Fibroblast of the aortic adventitia (primary cell): ENCODE results near the gene BICRAL. TPM values are rescaled to one million over a fixed set of nuclear protein-coding genes. Genes with fewer than 3 reads are reported as not detected.

Experiments used
- DNase-seq: peaks from one replicate; pipeline ENCODE4 v3.0.0-alpha.2; 2010; ENCODE audit warnings: low read depth
- H3K4me3 ChIP-seq: 2 replicates; pipeline ENCODE4 v1.5.1; 2011; ENCODE audit warnings: low read depth, mild to moderate bottlenecking, control low read depth, low read length, moderate library complexity
- CTCF ChIP-seq: IDR thresholded peaks from 2 replicates; pipeline ENCODE4 v1.5.1; 2011; ENCODE audit warnings: mild to moderate bottlenecking, low read length, control low read depth, inconsistent platforms; ENCODE audit not compliant: insufficient read depth
- total RNA-seq: library from RNA; depleted of rRNA; stranded (reverse); fragments of >200 nt; gene quantifications from 2 replicates; pipeline ENCODE4 v1.2.3, GENCODE V29; 2012; ENCODE audit warnings: low replicate concordance

The BICRAL gene
- total RNA-seq, 1 donor: 15.8 TPM

GRCh38 chr6:42756722-42757121, 25.1 kb upstream of the BICRAL start:
- TF ChIP-seq CTCF: no peak
- no peak for DNase-seq

GRCh38 chr6:42758756-42759430, 23.0 kb upstream of the BICRAL start:
- TF ChIP-seq CTCF: no peak
- no peak overlapping the region for H3K4me3 ChIP-seq
- no peak for DNase-seq

More at GRCh38 chr6:42756722-42757121, 25.1 kb upstream of the BICRAL start:
- H3K4me3 ChIP-seq: no peak overlapping the region

- H3K4me3 ChIP-seq: no peak overlapping the region
- no peak for TF ChIP-seq CTCF
Observed at GRCh38 chr6:42761287-42762067, 20.4 kb upstream of the BICRAL start.

GRCh38 chr6:42762426-42762859, 19.4 kb upstream of the BICRAL start:
- TF ChIP-seq CTCF: no peak
- no peak overlapping the region for H3K4me3 ChIP-seq
- DNase-seq: no peak

More at GRCh38 chr6:42761287-42762067, 20.4 kb upstream of the BICRAL start:
- no peak for DNase-seq

GRCh38 chr6:42762950-42763349, 18.9 kb upstream of the BICRAL start:
- H3K4me3 ChIP-seq: no peak overlapping the region
- DNase-seq: no peak
- TF ChIP-seq CTCF: no peak

GRCh38 chr6:42764911-42765648, 16.8 kb upstream of the BICRAL start:
- no peak for TF ChIP-seq CTCF
- DNase-seq: peak; percentile 52
- H3K4me3 ChIP-seq: no peak overlapping the region
